ENCODE measurements around the gene NMT2. TPM values are rescaled to one million over a fixed set of nuclear protein-coding genes. Genes with fewer than 3 reads are reported as not detected.

Gene NMT2
- polyA plus RNA-seq, 2 of the 4 experiments (the other 2 are of a cell fraction), result 14.7 to 19.6 TPM

DNA sequence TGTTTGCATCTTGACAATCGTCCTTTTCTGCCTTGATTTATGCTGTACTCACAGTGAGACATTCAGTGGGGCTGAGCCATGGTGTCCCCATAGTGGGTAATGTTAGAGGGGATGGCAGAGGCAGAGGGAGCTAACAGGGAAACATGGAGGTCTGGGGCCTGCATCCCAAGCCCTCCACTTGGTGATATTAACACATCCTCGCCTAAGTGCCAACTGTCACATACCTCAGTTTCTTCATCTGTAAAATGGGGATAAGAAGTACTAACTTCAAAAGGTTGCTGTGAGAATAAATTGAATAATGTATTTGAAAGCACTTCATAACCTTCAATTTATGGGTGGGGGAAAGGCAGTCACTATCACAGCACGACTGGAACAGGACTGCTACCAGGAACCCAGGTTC, 43.6 kb downstream of the NMT2 start:
- no peak overlapping the region for H3K4me3 ChIP-seq
- DNase-seq (ENCODE audit: low read depth in 1 of 2, low spot score in 1 of 2) (no peak), ATAC-seq (no peak), FAIRE-seq (no peak)
- WGBS (ENCODE audit: missing lambda C conversion rate), result 80% methylated on average over 3 of the region's 3 CpGs
- peaks cover 7% of the 10 kb centered on the region; the same call in 1 of the 3 replicates for H3K4me1 ChIP-seq
- TF ChIP-seq JUNB (IDR thresholded peaks at IDR 0.05) (no peak), FOSB (CRISPR knock-in tag; IDR thresholded peaks at IDR 0.05) (no peak), NFE2L2 (conservative IDR thresholded peaks at IDR 0.05; ENCODE audit: low read length) (no peak), TP53 (CRISPR knock-in tag; IDR thresholded peaks at IDR 0.05) (no peak), BHLHE40 (IDR thresholded peaks at IDR 0.05; ENCODE audit: low read depth, low read length) (no peak), GATA3 (IDR thresholded peaks at IDR 0.05; ENCODE audit: borderline replicate concordance) (no peak)
- TF ChIP-seq, protein P1, sequence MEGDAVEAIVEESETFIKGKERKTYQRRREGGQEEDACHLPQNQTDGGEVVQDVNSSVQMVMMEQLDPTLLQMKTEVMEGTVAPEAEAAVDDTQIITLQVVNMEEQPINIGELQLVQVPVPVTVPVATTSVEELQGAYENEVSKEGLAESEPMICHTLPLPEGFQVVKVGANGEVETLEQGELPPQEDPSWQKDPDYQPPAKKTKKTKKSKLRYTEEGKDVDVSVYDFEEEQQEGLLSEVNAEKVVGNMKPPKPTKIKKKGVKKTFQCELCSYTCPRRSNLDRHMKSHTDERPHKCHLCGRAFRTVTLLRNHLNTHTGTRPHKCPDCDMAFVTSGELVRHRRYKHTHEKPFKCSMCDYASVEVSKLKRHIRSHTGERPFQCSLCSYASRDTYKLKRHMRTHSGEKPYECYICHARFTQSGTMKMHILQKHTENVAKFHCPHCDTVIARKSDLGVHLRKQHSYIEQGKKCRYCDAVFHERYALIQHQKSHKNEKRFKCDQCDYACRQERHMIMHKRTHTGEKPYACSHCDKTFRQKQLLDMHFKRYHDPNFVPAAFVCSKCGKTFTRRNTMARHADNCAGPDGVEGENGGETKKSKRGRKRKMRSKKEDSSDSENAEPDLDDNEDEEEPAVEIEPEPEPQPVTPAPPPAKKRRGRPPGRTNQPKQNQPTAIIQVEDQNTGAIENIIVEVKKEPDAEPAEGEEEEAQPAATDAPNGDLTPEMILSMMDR (IDR thresholded peaks at IDR 0.05), result no peak
- TF ChIP-seq, protein P2, sequence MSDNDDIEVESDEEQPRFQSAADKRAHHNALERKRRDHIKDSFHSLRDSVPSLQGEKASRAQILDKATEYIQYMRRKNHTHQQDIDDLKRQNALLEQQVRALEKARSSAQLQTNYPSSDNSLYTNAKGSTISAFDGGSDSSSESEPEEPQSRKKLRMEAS (IDR thresholded peaks at IDR 0.05), result no peak
- TF ChIP-seq, protein P3, sequence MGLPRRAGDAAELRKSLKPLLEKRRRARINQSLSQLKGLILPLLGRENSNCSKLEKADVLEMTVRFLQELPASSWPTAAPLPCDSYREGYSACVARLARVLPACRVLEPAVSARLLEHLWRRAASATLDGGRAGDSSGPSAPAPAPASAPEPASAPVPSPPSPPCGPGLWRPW (IDR thresholded peaks at IDR 0.05), result no peak
- CTCF ChIA-PET, result no interaction called here
- no peaks in the 10 kb centered on the region for H3K9me3 ChIP-seq
- POLR2A ChIA-PET, result no interaction called here
- H3K4me2 ChIP-seq, result no peak overlapping the region
- H3K27ac ChIP-seq, result no peak overlapping the region

DNA sequence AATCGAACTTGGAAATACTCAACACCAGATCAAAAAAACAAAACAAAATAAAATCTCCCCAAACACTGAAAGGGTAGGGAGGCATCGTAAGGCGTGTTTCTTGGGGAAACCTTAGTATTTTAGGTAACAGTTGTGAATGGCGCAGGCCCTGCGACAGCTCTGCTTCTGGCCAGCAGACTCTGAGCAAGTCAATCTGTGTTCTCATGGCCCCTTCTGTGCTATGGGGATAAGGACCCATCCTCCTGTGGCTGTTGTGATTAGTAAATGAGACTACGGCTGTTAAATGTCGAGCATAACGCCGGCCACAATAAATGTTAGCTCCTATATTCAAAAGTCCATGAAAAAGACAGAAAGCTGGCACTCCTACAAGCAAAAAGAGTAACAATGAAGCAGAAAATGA, 44.3 kb downstream of the NMT2 start:
- ChIA-PET CTCF (interaction anchor here (1.3 kb wide), 1 partner anchor 10 kb away, joined by 4 read pairs; no protein-coding TSS in a partner anchor), POLR2A (no interaction called here)
- TF ChIP-seq FOSB (CRISPR knock-in tag; IDR thresholded peaks at IDR 0.05) (no peak), RFX5 (IDR thresholded peaks at IDR 0.05) (no peak), NPAS2 (CRISPR knock-in tag; IDR thresholded peaks at IDR 0.05; ENCODE audit: borderline replicate concordance) (no peak), MYC (IDR thresholded peaks at IDR 0.05; ENCODE audit: borderline replicate concordance, low read length) (no peak), CBX2 (IDR thresholded peaks at IDR 0.05; ENCODE audit: borderline replicate concordance, low read depth) (no peak), HDAC2 (IDR thresholded peaks at IDR 0.05) (no peak), EHF (CRISPR knock-in tag; IDR thresholded peaks at IDR 0.05) (no peak), EP300 (IDR thresholded peaks at IDR 0.05) (no peak), MAFK (IDR thresholded peaks at IDR 0.05; ENCODE audit: partially characterized antibody) (no peak), ZSCAN20 (CRISPR knock-in tag; IDR thresholded peaks at IDR 0.05) (no peak), PHF8 (IDR thresholded peaks at IDR 0.05; ENCODE audit: borderline replicate concordance, low read depth) (no peak), RARB (CRISPR knock-in tag; IDR thresholded peaks at IDR 0.05) (no peak), CEBPB (IDR thresholded peaks at IDR 0.05) (no peak)
- TF ChIP-seq, protein P4, sequence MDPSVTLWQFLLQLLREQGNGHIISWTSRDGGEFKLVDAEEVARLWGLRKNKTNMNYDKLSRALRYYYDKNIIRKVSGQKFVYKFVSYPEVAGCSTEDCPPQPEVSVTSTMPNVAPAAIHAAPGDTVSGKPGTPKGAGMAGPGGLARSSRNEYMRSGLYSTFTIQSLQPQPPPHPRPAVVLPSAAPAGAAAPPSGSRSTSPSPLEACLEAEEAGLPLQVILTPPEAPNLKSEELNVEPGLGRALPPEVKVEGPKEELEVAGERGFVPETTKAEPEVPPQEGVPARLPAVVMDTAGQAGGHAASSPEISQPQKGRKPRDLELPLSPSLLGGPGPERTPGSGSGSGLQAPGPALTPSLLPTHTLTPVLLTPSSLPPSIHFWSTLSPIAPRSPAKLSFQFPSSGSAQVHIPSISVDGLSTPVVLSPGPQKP (IDR thresholded peaks at IDR 0.05; ENCODE audit: low read depth, low read length), result no peak
- TF ChIP-seq, protein P2 (IDR thresholded peaks at IDR 0.05), result no peak
- Histone ChIP-seq H3K4me1 (peaks cover 7% of the 10 kb centered on the region; the same call in 1 of the 3 replicates), H3K9me3 (no peaks in the 10 kb centered on the region), H3K4me3 (no peak overlapping the region), H3K27ac (no peak overlapping the region), H3K4me2 (no peak overlapping the region)
- FAIRE-seq (no peak), ATAC-seq (no peak), DNase-seq (ENCODE audit: low read depth in 1 of 2, low spot score in 1 of 2) (no peak)
- WGBS (ENCODE audit: missing lambda C conversion rate), result 93% methylated on average over 9 of the region's 9 CpGs

DNA sequence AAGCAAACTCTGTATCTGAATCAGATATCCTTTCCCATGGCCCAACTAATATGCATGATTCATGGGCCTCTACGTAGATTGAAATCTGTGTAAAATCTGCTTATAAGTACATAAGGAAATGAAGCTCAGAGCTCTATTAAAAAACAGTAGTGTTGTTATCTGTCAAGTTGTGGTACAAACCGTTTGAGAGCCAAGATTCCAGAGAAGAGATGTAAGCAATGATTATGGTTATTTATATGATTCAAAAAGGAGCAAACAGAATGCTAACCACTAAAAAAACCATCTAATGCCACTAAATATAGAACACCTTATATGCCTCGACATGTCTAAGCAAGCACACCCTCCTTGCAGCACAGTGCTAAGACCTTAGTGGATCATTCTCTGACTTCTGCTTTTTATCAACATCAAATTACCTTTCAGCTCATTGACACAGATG, 44.7 kb downstream of the NMT2 start:
- Histone ChIP-seq H3K9me3 (no peaks in the 10 kb centered on the region), H3K4me2 (no peak overlapping the region), H3K4me3 (no peak overlapping the region), H3K4me1 (peaks cover 7% of the 10 kb centered on the region; the same call in 1 of the 3 replicates), H3K27ac (no peak overlapping the region)
- ChIA-PET CTCF (interaction anchor here (1.3 kb wide), 1 partner anchor 10 kb away, joined by 4 read pairs; no protein-coding TSS in a partner anchor), POLR2A (no interaction called here)
- DNase-seq (ENCODE audit: low read depth in 1 of 2, low spot score in 1 of 2), result no peak
- 68% methylated on average over 3 of the region's 3 CpGs for WGBS (ENCODE audit: missing lambda C conversion rate)
- FAIRE-seq, result no peak
- TF ChIP-seq RARB (CRISPR knock-in tag; IDR thresholded peaks at IDR 0.05), result no peak
- no peak for TF ChIP-seq SMC3 (IDR thresholded peaks at IDR 0.05)
- no peak for TF ChIP-seq ZC3H11A (IDR thresholded peaks at IDR 0.05)
- TF ChIP-seq MYC (IDR thresholded peaks at IDR 0.05; ENCODE audit: borderline replicate concordance, low read length), result no peak
- TF ChIP-seq NFE2L2 (conservative IDR thresholded peaks at IDR 0.05; ENCODE audit: low read length), result no peak
- no peak for ATAC-seq
